Measurements from ENCODE around the gene MAP2K5. TPM values are rescaled to one million over a fixed set of nuclear protein-coding genes. Genes with fewer than 3 reads are reported as not detected.

The MAP2K5 gene
- total RNA-seq, 4 donors from 2014 or later = 10.2 to 13.8 (median 11.9) TPM

DNA sequence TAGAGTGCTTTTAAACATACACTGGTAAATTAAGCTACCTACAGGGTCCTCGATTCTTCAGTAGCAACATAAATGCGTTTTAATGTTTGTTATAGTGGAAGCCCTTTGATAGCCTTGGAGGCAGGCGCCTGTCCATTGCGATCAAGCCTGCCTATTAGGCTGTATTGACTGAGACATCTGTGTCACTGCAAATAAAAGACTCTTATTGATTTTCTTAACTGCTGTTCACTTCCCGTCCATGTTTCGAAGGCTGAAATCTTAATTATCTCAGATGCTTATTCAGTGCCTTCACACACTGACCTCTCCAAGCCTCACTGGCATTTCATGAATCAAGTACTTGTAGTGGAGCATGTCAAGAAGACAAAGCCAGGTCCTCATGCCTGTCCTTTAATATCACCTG is 51.1 kb downstream of the MAP2K5 start:
- Histone ChIP-seq H3K36me3 (peaks cover 0 to 55% (median 0%) of the 10 kb centered on the region in 3 donors), H3K4me3 (no peak overlapping the region), H3K27me3 (no peaks in the 10 kb centered on the region), H3K27ac (no peak overlapping the region), H3K4me1 (no peaks in the 10 kb centered on the region), H3K9me3 (no peaks in the 10 kb centered on the region)
- DNase-seq (ENCODE audit: low spot score in 2 of 2) = no peak
- TF ChIP-seq, protein P1, sequence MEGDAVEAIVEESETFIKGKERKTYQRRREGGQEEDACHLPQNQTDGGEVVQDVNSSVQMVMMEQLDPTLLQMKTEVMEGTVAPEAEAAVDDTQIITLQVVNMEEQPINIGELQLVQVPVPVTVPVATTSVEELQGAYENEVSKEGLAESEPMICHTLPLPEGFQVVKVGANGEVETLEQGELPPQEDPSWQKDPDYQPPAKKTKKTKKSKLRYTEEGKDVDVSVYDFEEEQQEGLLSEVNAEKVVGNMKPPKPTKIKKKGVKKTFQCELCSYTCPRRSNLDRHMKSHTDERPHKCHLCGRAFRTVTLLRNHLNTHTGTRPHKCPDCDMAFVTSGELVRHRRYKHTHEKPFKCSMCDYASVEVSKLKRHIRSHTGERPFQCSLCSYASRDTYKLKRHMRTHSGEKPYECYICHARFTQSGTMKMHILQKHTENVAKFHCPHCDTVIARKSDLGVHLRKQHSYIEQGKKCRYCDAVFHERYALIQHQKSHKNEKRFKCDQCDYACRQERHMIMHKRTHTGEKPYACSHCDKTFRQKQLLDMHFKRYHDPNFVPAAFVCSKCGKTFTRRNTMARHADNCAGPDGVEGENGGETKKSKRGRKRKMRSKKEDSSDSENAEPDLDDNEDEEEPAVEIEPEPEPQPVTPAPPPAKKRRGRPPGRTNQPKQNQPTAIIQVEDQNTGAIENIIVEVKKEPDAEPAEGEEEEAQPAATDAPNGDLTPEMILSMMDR (IDR thresholded peaks at IDR 0.05) = no peak
- TF ChIP-seq POLR2A (IDR thresholded peaks at IDR 0.05) = no peak
- no peak for TF ChIP-seq EP300 (IDR thresholded peaks at IDR 0.05)
- 60 to 70% methylated on average over 6 of the region's 6 CpGs for WGBS, 2 donors

DNA sequence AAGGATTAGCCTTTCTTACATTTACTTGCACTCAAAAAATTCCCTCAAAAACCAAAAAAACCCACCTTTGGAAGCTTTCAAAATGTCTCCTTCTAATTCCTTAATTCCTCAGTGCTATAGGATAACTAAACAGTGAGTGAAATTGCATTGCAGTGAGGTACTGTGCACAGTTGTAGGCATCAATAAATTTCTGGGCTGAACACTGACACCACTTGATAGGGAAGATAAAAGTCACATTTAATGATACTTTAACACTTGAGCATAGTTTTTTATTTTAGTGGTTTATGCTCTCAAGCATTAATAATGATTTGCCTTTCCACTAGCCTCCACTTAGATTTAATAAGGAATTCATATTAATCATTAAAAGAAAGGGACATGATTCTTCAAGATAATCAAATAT is 52.3 kb downstream of the MAP2K5 start:
- no peaks in the 10 kb centered on the region for H3K27me3 ChIP-seq
- H3K4me1 ChIP-seq = no peaks in the 10 kb centered on the region
- H3K36me3 ChIP-seq = peaks cover 0 to 53% (median 0%) of the 10 kb centered on the region in 3 donors
- TF ChIP-seq, protein P1 (IDR thresholded peaks at IDR 0.05) = no peak
- TF ChIP-seq POLR2A (IDR thresholded peaks at IDR 0.05) = no peak
- no peak for TF ChIP-seq EP300 (IDR thresholded peaks at IDR 0.05)
- DNase-seq (ENCODE audit: low spot score in 2 of 2) = no peak
- no peaks in the 10 kb centered on the region for H3K9me3 ChIP-seq
- H3K4me3 ChIP-seq = no peak overlapping the region
- no peak overlapping the region for H3K27ac ChIP-seq

DNA sequence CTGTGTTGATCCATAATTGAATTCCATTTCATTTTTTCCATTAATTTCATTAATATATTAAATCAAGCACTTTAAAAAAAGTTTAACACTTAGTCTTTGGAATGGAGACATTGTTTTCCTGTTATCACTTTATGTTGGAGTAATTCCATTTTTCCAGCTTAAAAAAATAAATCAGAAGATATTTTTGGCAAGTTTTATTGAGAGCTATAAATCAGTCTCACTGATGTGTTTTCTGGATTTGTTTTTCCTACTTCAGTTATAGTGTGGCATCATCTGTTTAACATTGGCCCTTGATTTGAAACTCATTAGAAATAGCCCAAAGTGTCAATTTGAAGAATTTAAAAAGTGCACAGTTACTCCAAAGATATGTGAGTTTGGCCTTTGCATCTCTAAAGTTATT is 53.1 kb downstream of the MAP2K5 start:
- Histone ChIP-seq H3K27me3 (no peaks in the 10 kb centered on the region), H3K36me3 (peaks cover 0 to 50% (median 0%) of the 10 kb centered on the region in 3 donors)
- no peak for TF ChIP-seq EP300 (IDR thresholded peaks at IDR 0.05)
- TF ChIP-seq POLR2A (IDR thresholded peaks at IDR 0.05) = no peak
- TF ChIP-seq, protein P1 (IDR thresholded peaks at IDR 0.05) = no peak

DNA sequence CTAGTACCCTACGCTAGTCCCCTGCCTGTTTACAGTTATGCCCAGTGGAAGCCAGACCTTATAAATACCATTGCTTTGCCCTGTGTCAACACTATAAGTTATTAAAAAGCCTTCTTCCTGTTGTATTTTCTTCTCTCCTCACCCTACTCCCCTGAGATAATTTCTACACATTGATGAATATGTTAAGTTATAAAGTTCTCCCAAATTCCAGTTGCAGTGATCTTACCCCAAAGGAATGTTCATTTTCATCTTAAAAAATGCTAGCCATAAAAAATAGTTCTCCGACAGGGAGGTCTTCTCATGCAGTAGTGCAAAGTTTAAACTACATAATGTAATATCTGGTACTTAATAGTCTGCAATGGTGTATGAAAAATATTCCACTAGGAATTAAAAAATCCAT is 58.6 kb downstream of the MAP2K5 start:
- no peak overlapping the region for H3K4me3 ChIP-seq
- peaks cover 0 to 40% (median 0%) of the 10 kb centered on the region in 3 donors for H3K36me3 ChIP-seq
- no peak for TF ChIP-seq EP300 (IDR thresholded peaks at IDR 0.05)
- TF ChIP-seq POLR2A (IDR thresholded peaks at IDR 0.05) = no peak
- TF ChIP-seq, protein P1 (IDR thresholded peaks at IDR 0.05) = no peak
- WGBS, 2 donors = 85 to 90% methylated on average over 2 of the region's 2 CpGs
- H3K4me1 ChIP-seq = no peaks in the 10 kb centered on the region
- no peak overlapping the region for H3K27ac ChIP-seq
- no peaks in the 10 kb centered on the region for H3K9me3 ChIP-seq
- no peak for DNase-seq (ENCODE audit: low spot score in 2 of 2)
- H3K27me3 ChIP-seq = no peaks in the 10 kb centered on the region

More for the DNA sequence above, 53.1 kb downstream of the MAP2K5 start:
- no peaks in the 10 kb centered on the region for H3K4me1 ChIP-seq
- no peak for DNase-seq (ENCODE audit: low spot score in 2 of 2)
- no peak overlapping the region for H3K4me3 ChIP-seq
- no peak overlapping the region for H3K27ac ChIP-seq
- no peaks in the 10 kb centered on the region for H3K9me3 ChIP-seq

DNA sequence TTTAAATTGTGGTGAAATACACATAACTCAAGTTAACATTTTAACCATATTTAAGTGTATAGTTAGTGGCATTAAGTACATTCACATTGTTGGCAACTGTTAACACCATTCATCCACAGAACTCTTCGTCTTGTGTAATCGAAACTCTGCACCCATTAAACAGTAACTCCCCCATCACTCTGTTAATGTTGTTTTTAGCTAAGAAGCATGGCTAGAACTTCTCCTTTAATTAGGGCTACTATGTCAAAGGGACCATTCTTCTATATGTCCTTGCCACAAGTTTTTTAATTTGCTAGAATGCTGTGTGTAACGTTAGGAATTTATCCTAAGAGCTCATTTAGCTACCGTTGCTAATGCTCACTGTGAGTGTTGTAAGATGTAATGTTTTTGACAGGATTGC is 60.6 kb downstream of the MAP2K5 start:
- TF ChIP-seq POLR2A (IDR thresholded peaks at IDR 0.05) (no peak), EP300 (IDR thresholded peaks at IDR 0.05) (no peak)
- TF ChIP-seq, protein P1 (IDR thresholded peaks at IDR 0.05) = no peak
- H3K36me3 ChIP-seq = peaks cover 0 to 29% (median 0%) of the 10 kb centered on the region in 3 donors
- no peaks in the 10 kb centered on the region for H3K4me1 ChIP-seq
- no peaks in the 10 kb centered on the region for H3K9me3 ChIP-seq
- H3K4me3 ChIP-seq = no peak overlapping the region
- no peaks in the 10 kb centered on the region for H3K27me3 ChIP-seq
- 69 to 74% methylated on average over 4 of the region's 4 CpGs for WGBS, 2 donors
- no peak overlapping the region for H3K27ac ChIP-seq
- DNase-seq (ENCODE audit: low spot score in 2 of 2) = no peak

Measured in tibial nerve (tissue), 4 donors.